ENCODE data around the gene RPS25.

DNA sequence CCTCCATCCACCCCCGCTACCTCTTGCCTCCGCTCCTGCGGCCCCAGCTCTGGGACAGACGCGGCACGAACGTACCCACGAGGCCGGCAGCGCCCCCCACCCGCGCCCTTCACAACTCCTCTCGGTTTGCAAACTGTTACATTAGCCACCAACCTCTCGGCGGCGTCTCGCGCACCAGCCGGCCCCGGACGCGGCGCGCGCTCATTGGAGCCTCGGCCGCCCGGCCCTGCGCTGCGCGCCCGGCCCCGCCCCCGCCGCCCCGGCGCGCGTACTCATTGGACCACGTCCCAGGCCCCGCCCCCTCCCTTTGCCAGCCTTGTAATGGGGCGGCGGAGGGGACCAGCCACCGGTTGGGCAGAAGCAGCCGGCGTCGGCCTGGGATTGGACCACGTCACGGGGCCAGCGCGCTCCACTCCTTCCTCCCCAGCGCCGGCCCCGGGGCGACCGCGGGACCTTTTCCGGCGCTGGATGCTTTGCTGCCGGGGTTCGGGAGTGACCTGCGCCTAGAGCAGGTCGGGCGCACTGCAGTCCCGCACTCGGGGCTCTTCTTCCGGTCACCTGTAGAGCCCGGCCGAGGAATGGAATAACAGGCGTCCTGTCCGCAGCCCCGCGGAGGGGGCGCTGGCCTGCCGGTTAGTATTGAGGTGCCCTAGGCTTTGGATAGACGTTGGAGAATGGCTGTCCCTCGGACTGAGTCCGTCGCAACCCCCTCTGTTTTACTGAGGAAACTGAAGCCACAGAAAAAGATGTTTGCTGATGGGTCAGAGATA lies 39.0 kb upstream of the RPS25 start, which contains the start of gene HYOU1:
- TF ChIP-seq, protein P1, sequence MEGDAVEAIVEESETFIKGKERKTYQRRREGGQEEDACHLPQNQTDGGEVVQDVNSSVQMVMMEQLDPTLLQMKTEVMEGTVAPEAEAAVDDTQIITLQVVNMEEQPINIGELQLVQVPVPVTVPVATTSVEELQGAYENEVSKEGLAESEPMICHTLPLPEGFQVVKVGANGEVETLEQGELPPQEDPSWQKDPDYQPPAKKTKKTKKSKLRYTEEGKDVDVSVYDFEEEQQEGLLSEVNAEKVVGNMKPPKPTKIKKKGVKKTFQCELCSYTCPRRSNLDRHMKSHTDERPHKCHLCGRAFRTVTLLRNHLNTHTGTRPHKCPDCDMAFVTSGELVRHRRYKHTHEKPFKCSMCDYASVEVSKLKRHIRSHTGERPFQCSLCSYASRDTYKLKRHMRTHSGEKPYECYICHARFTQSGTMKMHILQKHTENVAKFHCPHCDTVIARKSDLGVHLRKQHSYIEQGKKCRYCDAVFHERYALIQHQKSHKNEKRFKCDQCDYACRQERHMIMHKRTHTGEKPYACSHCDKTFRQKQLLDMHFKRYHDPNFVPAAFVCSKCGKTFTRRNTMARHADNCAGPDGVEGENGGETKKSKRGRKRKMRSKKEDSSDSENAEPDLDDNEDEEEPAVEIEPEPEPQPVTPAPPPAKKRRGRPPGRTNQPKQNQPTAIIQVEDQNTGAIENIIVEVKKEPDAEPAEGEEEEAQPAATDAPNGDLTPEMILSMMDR (IDR thresholded peaks at IDR 0.05), result no peak; the same call in 1 of the 2 replicates
- TF ChIP-seq POLR2AphosphoS5 (IDR thresholded peaks at IDR 0.05; ENCODE audit: low read depth, low read length), result peak; percentile 82
- TF ChIP-seq, protein P2, sequence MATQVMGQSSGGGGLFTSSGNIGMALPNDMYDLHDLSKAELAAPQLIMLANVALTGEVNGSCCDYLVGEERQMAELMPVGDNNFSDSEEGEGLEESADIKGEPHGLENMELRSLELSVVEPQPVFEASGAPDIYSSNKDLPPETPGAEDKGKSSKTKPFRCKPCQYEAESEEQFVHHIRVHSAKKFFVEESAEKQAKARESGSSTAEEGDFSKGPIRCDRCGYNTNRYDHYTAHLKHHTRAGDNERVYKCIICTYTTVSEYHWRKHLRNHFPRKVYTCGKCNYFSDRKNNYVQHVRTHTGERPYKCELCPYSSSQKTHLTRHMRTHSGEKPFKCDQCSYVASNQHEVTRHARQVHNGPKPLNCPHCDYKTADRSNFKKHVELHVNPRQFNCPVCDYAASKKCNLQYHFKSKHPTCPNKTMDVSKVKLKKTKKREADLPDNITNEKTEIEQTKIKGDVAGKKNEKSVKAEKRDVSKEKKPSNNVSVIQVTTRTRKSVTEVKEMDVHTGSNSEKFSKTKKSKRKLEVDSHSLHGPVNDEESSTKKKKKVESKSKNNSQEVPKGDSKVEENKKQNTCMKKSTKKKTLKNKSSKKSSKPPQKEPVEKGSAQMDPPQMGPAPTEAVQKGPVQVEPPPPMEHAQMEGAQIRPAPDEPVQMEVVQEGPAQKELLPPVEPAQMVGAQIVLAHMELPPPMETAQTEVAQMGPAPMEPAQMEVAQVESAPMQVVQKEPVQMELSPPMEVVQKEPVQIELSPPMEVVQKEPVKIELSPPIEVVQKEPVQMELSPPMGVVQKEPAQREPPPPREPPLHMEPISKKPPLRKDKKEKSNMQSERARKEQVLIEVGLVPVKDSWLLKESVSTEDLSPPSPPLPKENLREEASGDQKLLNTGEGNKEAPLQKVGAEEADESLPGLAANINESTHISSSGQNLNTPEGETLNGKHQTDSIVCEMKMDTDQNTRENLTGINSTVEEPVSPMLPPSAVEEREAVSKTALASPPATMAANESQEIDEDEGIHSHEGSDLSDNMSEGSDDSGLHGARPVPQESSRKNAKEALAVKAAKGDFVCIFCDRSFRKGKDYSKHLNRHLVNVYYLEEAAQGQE (IDR thresholded peaks at IDR 0.05; ENCODE audit: insufficient read depth in 1 of 2, low read depth in 2 of 2, low read length in 1 of 2), result no peak
- TF ChIP-seq SIN3A (IDR thresholded peaks at IDR 0.05; ENCODE audit: borderline replicate concordance, insufficient read depth, low read depth, low read length), result 0 out of 2 replicates have a peak, but pooled peaks have one; percentile 75
- no peak for TF ChIP-seq TCF7L2 (IDR thresholded peaks at IDR 0.05; ENCODE audit: low read depth, low read length)

Measured in Panc1 (cell line).